IMR-90 (cell line): ENCODE measurements around the gene IGFBP7. TPM values are rescaled to one million over a fixed set of nuclear protein-coding genes. Genes with fewer than 3 reads are reported as not detected.

Source experiments
- ATAC-seq: fragments of 200-7000 bp; cut with Tn5 transposase; 2 replicates; pipeline ENCODE4 v1.9.1; 2020; ENCODE audit warnings: low read depth, mild to moderate bottlenecking, moderate library complexity
- BruUV-seq: library from RNA; stranded (reverse); fragments of 400-500 nt; replicated peaks from 2 replicates; lab custom pipeline; 2021; lab: Mats Ljungman, UMichigan
- CTCF ChIA-PET: fragments of 300-600 bp; formaldehyde crosslinking; extraction: SDS; loops from one replicate; lab custom pipeline; 2021; ENCODE audit warnings: antibody characterized with exemption; lab: Yijun Ruan, JAX
- POLR2A ChIA-PET: fragments of 300-600 bp; sonication (Branson Sonifier 250); formaldehyde crosslinking; loops from one replicate; lab custom pipeline; 2022; ENCODE audit warnings: antibody characterized with exemption; ENCODE audit not compliant: unreplicated experiment; lab: Charles Lee
- DNase-seq: peaks from one replicate; pipeline ENCODE4 v3.0.0; 2013
- H2AFZ ChIP-seq: replicated peaks from 2 replicates; pipeline ENCODE3; 2013; ENCODE audit warnings: low read length, mild to moderate bottlenecking; ENCODE audit not compliant: poor library complexity
- H2AK5ac ChIP-seq: 2 replicates; pipeline ENCODE4 v1.6.1; 2013; ENCODE audit warnings: low read depth, low read length, inconsistent platforms
- H2AK9ac ChIP-seq: replicated peaks from 2 replicates; pipeline ENCODE3; 2013; ENCODE audit warnings: mild to moderate bottlenecking, low read depth, low read length, moderate library complexity; ENCODE audit not compliant: poor library complexity
- H2BK120ac ChIP-seq: 2 replicates; pipeline ENCODE4 v1.6.1; 2013; ENCODE audit warnings: low read depth, low read length, inconsistent platforms
- H2BK15ac ChIP-seq: 3 replicates; pipeline ENCODE4 v1.6.1; 2013; ENCODE audit warnings: low read depth, low read length, inconsistent platforms
- H2BK20ac ChIP-seq: 2 replicates; pipeline ENCODE4 v1.6.1; 2013; ENCODE audit warnings: low read depth, mild to moderate bottlenecking, inconsistent platforms, low read length, moderate library complexity
- H2BK5ac ChIP-seq: 2 replicates; pipeline ENCODE4 v1.6.1; 2013; ENCODE audit warnings: mild to moderate bottlenecking, low read depth, low read length, inconsistent platforms; ENCODE audit not compliant: poor library complexity, severe bottlenecking
- H3K14ac ChIP-seq: replicated peaks from 2 replicates; pipeline ENCODE4 v1.6.1; 2013; ENCODE audit warnings: low read depth, low read length, inconsistent platforms
- H3K18ac ChIP-seq: 2 replicates; pipeline ENCODE4 v1.6.1; 2013; ENCODE audit warnings: low read depth, low read length, control low read depth
- H3K23ac ChIP-seq: 2 replicates; pipeline ENCODE4 v1.6.1; 2013; ENCODE audit warnings: low read depth, low read length, inconsistent platforms
- H3K27ac ChIP-seq: 2 replicates; pipeline ENCODE4 v1.5.1; 2013; ENCODE audit warnings: mild to moderate bottlenecking, control low read depth, low read length; ENCODE audit not compliant: insufficient read depth
- H3K27me3 ChIP-seq: 2 replicates; pipeline ENCODE4 v1.6.1; 2013; ENCODE audit warnings: low read length; ENCODE audit not compliant: control insufficient read depth, insufficient read depth
- H3K36me3 ChIP-seq: 2 replicates; pipeline ENCODE4 v1.6.1; 2013; ENCODE audit warnings: low read length, mixed read lengths; ENCODE audit not compliant: control insufficient read depth, insufficient read depth
- H3K4ac ChIP-seq: 2 replicates; pipeline ENCODE4 v1.6.1; 2013; ENCODE audit warnings: low read depth, low read length, inconsistent platforms
- H3K4me1 ChIP-seq: 2 replicates; pipeline ENCODE4 v1.6.1; 2013; ENCODE audit warnings: low read length, mixed read lengths; ENCODE audit not compliant: control insufficient read depth, insufficient read depth
- H3K4me2 ChIP-seq: 2 replicates; pipeline ENCODE4 v1.6.1; 2013; ENCODE audit warnings: low read depth, mild to moderate bottlenecking, control low read depth, low read length, moderate library complexity
- H3K4me3 ChIP-seq: 2 replicates; pipeline ENCODE4 v1.5.1; 2013; ENCODE audit warnings: low read depth, mild to moderate bottlenecking, control low read depth, low read length, moderate library complexity; ENCODE audit not compliant: insufficient read depth
- H3K56ac ChIP-seq: 2 replicates; pipeline ENCODE4 v1.6.1; 2013; ENCODE audit warnings: low read length, inconsistent platforms; ENCODE audit not compliant: insufficient read depth; ENCODE audit errors: extremely low read depth
- H3K79me1 ChIP-seq, 2 experiments: 2 replicates each; pipeline ENCODE4 v1.6.1; 2013; ENCODE audit warnings: low read length in 2 of 2, inconsistent platforms in 1 of 2, low read depth in 1 of 2
- H3K9ac ChIP-seq: 2 replicates; pipeline ENCODE4 v1.6.1; 2013; ENCODE audit warnings: low read depth, low read length, control low read depth
- H3K9me1 ChIP-seq: 2 replicates; pipeline ENCODE4 v1.6.1; 2013; ENCODE audit warnings: low read length, inconsistent platforms; ENCODE audit not compliant: insufficient read depth
- H3K9me3 ChIP-seq: 2 replicates; pipeline ENCODE4 v1.6.1; 2013; ENCODE audit warnings: low read length; ENCODE audit not compliant: control insufficient read depth, insufficient read depth
- H4K20me1 ChIP-seq: 2 replicates; pipeline ENCODE4 v1.6.1; 2013; ENCODE audit warnings: low read length, inconsistent platforms; ENCODE audit not compliant: insufficient read depth
- H4K5ac ChIP-seq: 2 replicates; pipeline ENCODE4 v1.6.1; 2013; ENCODE audit warnings: mild to moderate bottlenecking, low read depth, low read length, control low read depth
- H4K8ac ChIP-seq, 2 experiments: 2 replicates each; pipeline ENCODE4 v1.6.1; 2013; ENCODE audit warnings: low read depth in 2 of 2, low read length in 2 of 2, control low read depth in 1 of 2, inconsistent platforms in 1 of 2
- H4K91ac ChIP-seq: 2 replicates; pipeline ENCODE4 v1.6.1; 2013; ENCODE audit warnings: low read depth, low read length, inconsistent platforms; ENCODE audit not compliant: insufficient read depth
- BHLHE40 ChIP-seq: fragments of 150-350 bp; IDR thresholded peaks from 2 replicates; pipeline ENCODE4 v1.6.1; 2016; ENCODE audit warnings: mild to moderate bottlenecking, low read depth, low read length
- CEBPB ChIP-seq: IDR thresholded peaks from 2 replicates; pipeline ENCODE4 v1.6.1; 2012; ENCODE audit warnings: low read depth, low read length, improper control_type of control experiment
- FOS ChIP-seq: fragments of 150-350 bp; IDR thresholded peaks from 2 replicates; pipeline ENCODE4 v1.6.1; 2016; ENCODE audit warnings: low read depth, low read length
- MAFK ChIP-seq: IDR thresholded peaks from 2 replicates; pipeline ENCODE4 v1.6.1; 2012; ENCODE audit warnings: low read depth, low read length, improper control_type of control experiment
- MAZ ChIP-seq: IDR thresholded peaks from 2 replicates; pipeline ENCODE4 v1.6.1; 2012; ENCODE audit warnings: low read depth, mild to moderate bottlenecking, low read length, improper control_type of control experiment, moderate library complexity, borderline replicate concordance
- RCOR1 ChIP-seq: IDR thresholded peaks from 2 replicates; pipeline ENCODE4 v1.6.1; 2012; ENCODE audit warnings: mild to moderate bottlenecking, low read length, improper control_type of control experiment; ENCODE audit not compliant: insufficient replicate concordance
- RFX5 ChIP-seq: IDR thresholded peaks from 2 replicates; pipeline ENCODE4 v1.8.0; 2012; ENCODE audit warnings: low read depth, mild to moderate bottlenecking, low read length, moderate library complexity
- SMC3 ChIP-seq: fragments of 150-350 bp; IDR thresholded peaks from 2 replicates; pipeline ENCODE4 v1.6.1; 2016; ENCODE audit warnings: low read depth, mild to moderate bottlenecking, antibody characterized with exemption, low read length, moderate library complexity
- WGBS, 2 experiments: methylation state at CpG; one replicate each; pipeline versions ENCODE4 v1.1.5 to v1.1.7; 2013; ENCODE audit warnings: missing lambda C conversion rate in 2 of 2; ENCODE audit not compliant: insufficient read length in 1 of 2; ENCODE audit errors: extremely low coverage in 2 of 2; 5-methylcytosine and 5-hydroxymethylcytosine counted together
- dilution Hi-C: fragments of 300-500 bp; cut with HindIII; formaldehyde crosslinking; loops from one replicate; pipeline ENCODE4 v1.14.3; 2018; ENCODE audit warnings: low sequenced_read_pairs; ENCODE audit not compliant: unreplicated experiment
- in situ Hi-C: fragments of 300-500 bp; cut with MboI; formaldehyde crosslinking; loops from 3 replicates; pipeline ENCODE4 v1.14.3; 2019; ENCODE audit warnings: low sequenced_read_pairs, inconsistent platforms, mixed read lengths
- intact Hi-C: fragments of 100-400 bp; cut with micrococcal nuclease; formaldehyde crosslinking; loops from 2 replicates; pipeline ENCODE4 v1.10.0; 2022
- polyA plus RNA-seq, 3 experiments: library from polyadenylated mRNA; depleted of rRNA; stranded (reverse); fragments of >200 nt; gene quantifications; 2 replicates each; pipeline ENCODE4 v1.2.3, GENCODE V29; 2012; ENCODE audit warnings: low replicate concordance in 1 of 3
- total RNA-seq: library from RNA; depleted of rRNA; stranded (reverse); fragments of >200 nt; gene quantifications from 2 replicates; pipeline ENCODE4 v1.2.3, GENCODE V29; 2012
- TF ChIP-seq, protein P1 (sequence below): conservative IDR thresholded peaks from 2 replicates; pipeline ENCODE4 v1.5.1; 2012; ENCODE audit warnings: mild to moderate bottlenecking, low read depth, low read length, improper control_type of control experiment
- TF ChIP-seq, protein P2 (sequence below): fragments of 150-350 bp; IDR thresholded peaks from 2 replicates; pipeline ENCODE4 v1.6.1; 2016; ENCODE audit warnings: low read depth, mild to moderate bottlenecking, low read length, moderate library complexity, borderline replicate concordance

The IGFBP7 gene
- total and polyA plus RNA-seq, 2 of the 4 experiments (the other 2 are of a cell fraction): 33.2 to 267 TPM

DNA sequence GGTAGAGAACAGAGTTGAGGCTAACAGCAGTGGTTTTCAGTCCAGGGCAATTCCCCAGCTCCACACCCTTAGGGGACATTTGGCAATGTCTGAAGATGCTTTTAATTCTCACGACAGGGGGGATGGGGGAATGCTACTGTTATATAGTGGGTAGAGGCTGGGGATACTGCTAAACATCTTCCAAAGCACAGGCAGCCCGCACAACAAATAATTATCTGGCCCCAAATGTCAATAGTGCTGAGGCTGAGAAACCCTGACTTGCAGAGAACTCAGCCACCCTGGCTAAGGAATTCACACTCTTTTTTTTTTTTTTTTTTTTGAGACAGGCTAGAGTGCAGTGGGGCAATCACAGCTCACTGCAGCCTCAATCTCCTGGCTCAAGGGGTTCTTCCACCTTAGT is 70.8 kb downstream of the IGFBP7 start:
- no peak overlapping the region for H3K14ac ChIP-seq
- peak overlapping the region; percentile 31 for H2BK5ac ChIP-seq
- H3K23ac ChIP-seq: no peak overlapping the region
- no peak overlapping the region for H4K5ac ChIP-seq
- WGBS, 2 experiments: no CpG with 5 or more reads among the region's 2 CpGs
- H2BK15ac ChIP-seq: no peak overlapping the region
- dilution Hi-C loops: no loop called here
- DNase-seq (no peak), ATAC-seq (no peak)
- H3K27ac ChIP-seq: no peak overlapping the region
- no peaks in the 10 kb centered on the region for H3K9me3 ChIP-seq
- BruUV-seq: no TSS peak
- H4K8ac ChIP-seq: peak overlapping the region; percentile 47 to 54; a peak in 2 of 4 replicates
- no peak overlapping the region for H3K4me2 ChIP-seq
- peaks cover 7% of the 10 kb centered on the region for H3K36me3 ChIP-seq
- H4K20me1 ChIP-seq: no peaks in the 10 kb centered on the region
- peak overlapping the region; percentile 33 for H2AK9ac ChIP-seq
- intact Hi-C loops: loop anchor here (5.0 kb wide), 1 partner anchor 63 kb away; no protein-coding TSS in a partner anchor
- in situ Hi-C loops: loop anchor here (25.0 kb wide), 1 partner anchor 398 kb away; no protein-coding TSS in a partner anchor
- H3K4me3 ChIP-seq: no peak overlapping the region
- peak overlapping the region; percentile 31; the same call in 1 of the 2 replicates for H2AK5ac ChIP-seq
- no peak overlapping the region for H2AFZ ChIP-seq
- TF ChIP-seq RFX5 (no peak), SMC3 (no peak), MAZ (no peak), CEBPB (no peak), BHLHE40 (no peak), FOS (no peak), MAFK (no peak), RCOR1 (no peak)
- TF ChIP-seq, protein P1, sequence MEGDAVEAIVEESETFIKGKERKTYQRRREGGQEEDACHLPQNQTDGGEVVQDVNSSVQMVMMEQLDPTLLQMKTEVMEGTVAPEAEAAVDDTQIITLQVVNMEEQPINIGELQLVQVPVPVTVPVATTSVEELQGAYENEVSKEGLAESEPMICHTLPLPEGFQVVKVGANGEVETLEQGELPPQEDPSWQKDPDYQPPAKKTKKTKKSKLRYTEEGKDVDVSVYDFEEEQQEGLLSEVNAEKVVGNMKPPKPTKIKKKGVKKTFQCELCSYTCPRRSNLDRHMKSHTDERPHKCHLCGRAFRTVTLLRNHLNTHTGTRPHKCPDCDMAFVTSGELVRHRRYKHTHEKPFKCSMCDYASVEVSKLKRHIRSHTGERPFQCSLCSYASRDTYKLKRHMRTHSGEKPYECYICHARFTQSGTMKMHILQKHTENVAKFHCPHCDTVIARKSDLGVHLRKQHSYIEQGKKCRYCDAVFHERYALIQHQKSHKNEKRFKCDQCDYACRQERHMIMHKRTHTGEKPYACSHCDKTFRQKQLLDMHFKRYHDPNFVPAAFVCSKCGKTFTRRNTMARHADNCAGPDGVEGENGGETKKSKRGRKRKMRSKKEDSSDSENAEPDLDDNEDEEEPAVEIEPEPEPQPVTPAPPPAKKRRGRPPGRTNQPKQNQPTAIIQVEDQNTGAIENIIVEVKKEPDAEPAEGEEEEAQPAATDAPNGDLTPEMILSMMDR: no peak
- TF ChIP-seq, protein P2, sequence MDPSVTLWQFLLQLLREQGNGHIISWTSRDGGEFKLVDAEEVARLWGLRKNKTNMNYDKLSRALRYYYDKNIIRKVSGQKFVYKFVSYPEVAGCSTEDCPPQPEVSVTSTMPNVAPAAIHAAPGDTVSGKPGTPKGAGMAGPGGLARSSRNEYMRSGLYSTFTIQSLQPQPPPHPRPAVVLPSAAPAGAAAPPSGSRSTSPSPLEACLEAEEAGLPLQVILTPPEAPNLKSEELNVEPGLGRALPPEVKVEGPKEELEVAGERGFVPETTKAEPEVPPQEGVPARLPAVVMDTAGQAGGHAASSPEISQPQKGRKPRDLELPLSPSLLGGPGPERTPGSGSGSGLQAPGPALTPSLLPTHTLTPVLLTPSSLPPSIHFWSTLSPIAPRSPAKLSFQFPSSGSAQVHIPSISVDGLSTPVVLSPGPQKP: no peak
- H3K9ac ChIP-seq: no peak overlapping the region
- H3K4me1 ChIP-seq: peaks cover 17% of the 10 kb centered on the region
- peaks cover 20% of the 10 kb centered on the region; the same call in 1 of the 2 replicates for H3K9me1 ChIP-seq
- peak overlapping the region; percentile 54 for H3K4ac ChIP-seq
- peaks cover 19 to 59% of the 10 kb centered on the region in 2 experiments for H3K79me1 ChIP-seq
- peak overlapping the region; percentile 69; the same call in 1 of the 2 replicates for H4K91ac ChIP-seq
- 0 out of 2 replicates have a peak overlapping the region, but pooled peaks have one; percentile 30 for H2BK20ac ChIP-seq
- no peaks in the 10 kb centered on the region for H3K27me3 ChIP-seq
- H2BK120ac ChIP-seq: peak overlapping the region; percentile 66; the same call in 1 of the 2 replicates
- H3K18ac ChIP-seq: 0 out of 2 replicates have a peak overlapping the region, but pooled peaks have one; percentile 14
- CTCF ChIA-PET: interaction anchor here (1.5 kb wide), 1 partner anchor 26 kb away, joined by 4 read pairs; no protein-coding TSS in a partner anchor
- POLR2A ChIA-PET: interaction anchor here (0.6 kb wide), 2 partner anchors 34 to 45 kb away, joined by 3 read pairs; no protein-coding TSS in a partner anchor
- H3K56ac ChIP-seq: peak overlapping the region; percentile 28; the same call in 1 of the 2 replicates
